Thyroid gland (tissue), 4 donors: ENCODE results near the gene NLGN1.

Experiments used
- CTCF ChIP-seq, 6 experiments: fragments of 200-600 bp in 3 of 6; fragments of 450-650 bp in 3 of 6; sonication (generic) in 3 of 6; IDR thresholded peaks; one replicate each; pipeline ENCODE4 v1.5.1; 2016 to 2019; ENCODE audit warnings: antibody characterized with exemption in 6 of 6, mild to moderate bottlenecking in 2 of 6, inconsistent platforms in 1 of 6, moderate library complexity in 1 of 6
- POLR2A ChIP-seq, 2 donors: fragments of 450-650 bp; IDR thresholded peaks; one replicate each; pipeline ENCODE4 v1.6.1; 2017; ENCODE audit warnings: antibody characterized with exemption in 2 of 2, mild to moderate bottlenecking in 2 of 2, moderate library complexity in 1 of 2

- TF ChIP-seq CTCF (IDR thresholded peaks at IDR 0.05): peak in 2 of 6 experiments; percentile 12 to 33
- no peak for TF ChIP-seq POLR2A (IDR thresholded peaks at IDR 0.05)
Observed at GRCh38 chr3:173411375-173411973, 13.9 kb downstream of the NLGN1 start.
